ENCODE measurements around the gene SRGAP2C. TPM values are rescaled to one million over a fixed set of nuclear protein-coding genes. Genes with fewer than 3 reads are reported as not detected.
"Not testable (repeated sequence)": the region's sequence is repeated elsewhere in the genome, so short reads cannot be mapped to it uniquely, and the experiment has no call there.

Gene SRGAP2C
- polyA plus RNA-seq, 2 of the 4 experiments (the other 2 are of a cell fraction): 5.8 to 8.3 TPM

GRCh38 chr1:121349332-121349967, 164.7 kb downstream of the SRGAP2C start:
- H3K4me2 ChIP-seq; H3K4me1 ChIP-seq; ATAC-seq; FAIRE-seq; H3K27ac ChIP-seq; H3K9me3 ChIP-seq; H3K4me3 ChIP-seq; DNase-seq (ENCODE audit: low read depth in 1 of 2, low spot score in 1 of 2); CTCF ChIA-PET; POLR2A ChIA-PET: not testable (repeated sequence)
- 78% methylated on average over 1 of the region's 4 CpGs for WGBS (ENCODE audit: missing lambda C conversion rate)

- H3K9me3 ChIP-seq; H3K4me1 ChIP-seq; H3K4me3 ChIP-seq; H3K27ac ChIP-seq; DNase-seq (ENCODE audit: low read depth in 1 of 2, low spot score in 1 of 2); FAIRE-seq; CTCF ChIA-PET; H3K4me2 ChIP-seq; ATAC-seq; POLR2A ChIA-PET: not testable (repeated sequence)
- no CpG with 5 or more reads among the region's 5 CpGs for WGBS (ENCODE audit: missing lambda C conversion rate)
Measured at GRCh38 chr1:121355711-121356420, 171.1 kb downstream of the SRGAP2C start.

- FAIRE-seq; H3K4me3 ChIP-seq; H3K4me1 ChIP-seq; H3K4me2 ChIP-seq; CTCF ChIA-PET; ATAC-seq; H3K9me3 ChIP-seq; POLR2A ChIA-PET; DNase-seq (ENCODE audit: low read depth in 1 of 2, low spot score in 1 of 2); H3K27ac ChIP-seq: not testable (repeated sequence)
- 88% methylated on average over 1 of the region's 2 CpGs for WGBS (ENCODE audit: missing lambda C conversion rate)
Measured at GRCh38 chr1:121356819-121357218, 172.0 kb downstream of the SRGAP2C start.

- DNase-seq (ENCODE audit: low read depth in 1 of 2, low spot score in 1 of 2); FAIRE-seq; H3K9me3 ChIP-seq; POLR2A ChIA-PET; H3K27ac ChIP-seq; ATAC-seq; CTCF ChIA-PET; H3K4me1 ChIP-seq; H3K4me3 ChIP-seq; H3K4me2 ChIP-seq: not testable (repeated sequence)
- WGBS (ENCODE audit: missing lambda C conversion rate): no CpG with 5 or more reads among the region's 1 CpG
Measured at GRCh38 chr1:121360531-121360930, 175.8 kb downstream of the SRGAP2C start.

- H3K9me3 ChIP-seq; H3K4me2 ChIP-seq; DNase-seq (ENCODE audit: low read depth in 1 of 2, low spot score in 1 of 2); H3K27ac ChIP-seq; CTCF ChIA-PET; H3K4me1 ChIP-seq; FAIRE-seq; H3K4me3 ChIP-seq; POLR2A ChIA-PET: not testable (repeated sequence)
- ATAC-seq: peak; percentile 48 to 60; a peak in 4 of 6 replicates
- WGBS (ENCODE audit: missing lambda C conversion rate): 67% methylated on average over 2 of the region's 7 CpGs
Measured at GRCh38 chr1:121361451-121362233, 176.9 kb downstream of the SRGAP2C start.

GRCh38 chr1:121362234-121362883, 177.6 kb downstream of the SRGAP2C start:
- H3K9me3 ChIP-seq; FAIRE-seq; H3K4me2 ChIP-seq; DNase-seq (ENCODE audit: low read depth in 1 of 2, low spot score in 1 of 2); POLR2A ChIA-PET; CTCF ChIA-PET; H3K4me1 ChIP-seq; H3K4me3 ChIP-seq; H3K27ac ChIP-seq; ATAC-seq: not testable (repeated sequence)
- WGBS (ENCODE audit: missing lambda C conversion rate): 75% methylated on average over 3 of the region's 4 CpGs

GRCh38 chr1:121365316-121365715, 180.5 kb downstream of the SRGAP2C start:
- H3K27ac ChIP-seq; CTCF ChIA-PET; FAIRE-seq; ATAC-seq; POLR2A ChIA-PET; DNase-seq (ENCODE audit: low read depth in 1 of 2, low spot score in 1 of 2); H3K4me3 ChIP-seq; H3K4me1 ChIP-seq; H3K4me2 ChIP-seq; H3K9me3 ChIP-seq: not testable (repeated sequence)
- WGBS (ENCODE audit: missing lambda C conversion rate): 100% methylated on average over 2 of the region's 6 CpGs

GRCh38 chr1:121365723-121366122, 180.9 kb downstream of the SRGAP2C start:
- H3K27ac ChIP-seq; H3K9me3 ChIP-seq; ATAC-seq; H3K4me2 ChIP-seq; DNase-seq (ENCODE audit: low read depth in 1 of 2, low spot score in 1 of 2); H3K4me1 ChIP-seq; CTCF ChIA-PET; POLR2A ChIA-PET; FAIRE-seq; H3K4me3 ChIP-seq: not testable (repeated sequence)
- WGBS (ENCODE audit: missing lambda C conversion rate): 94% methylated on average over 3 of the region's 6 CpGs

GRCh38 chr1:121366171-121366570, 181.4 kb downstream of the SRGAP2C start:
- POLR2A ChIA-PET; FAIRE-seq; H3K4me3 ChIP-seq; H3K4me2 ChIP-seq; ATAC-seq; H3K9me3 ChIP-seq; DNase-seq (ENCODE audit: low read depth in 1 of 2, low spot score in 1 of 2); CTCF ChIA-PET; H3K4me1 ChIP-seq; H3K27ac ChIP-seq: not testable (repeated sequence)
- WGBS (ENCODE audit: missing lambda C conversion rate): no CpG with 5 or more reads among the region's 3 CpGs

- H3K9me3 ChIP-seq; DNase-seq (ENCODE audit: low read depth in 1 of 2, low spot score in 1 of 2); H3K27ac ChIP-seq; FAIRE-seq; CTCF ChIA-PET; POLR2A ChIA-PET; H3K4me1 ChIP-seq; H3K4me3 ChIP-seq; ATAC-seq; H3K4me2 ChIP-seq: not testable (repeated sequence)
- no CpG with 5 or more reads among the region's 5 CpGs for WGBS (ENCODE audit: missing lambda C conversion rate)
Measured at GRCh38 chr1:121368910-121369309, 184.1 kb downstream of the SRGAP2C start.

GRCh38 chr1:121369959-121370358, 185.2 kb downstream of the SRGAP2C start:
- H3K4me2 ChIP-seq; FAIRE-seq; DNase-seq (ENCODE audit: low read depth in 1 of 2, low spot score in 1 of 2); POLR2A ChIA-PET; H3K4me3 ChIP-seq; ATAC-seq; H3K9me3 ChIP-seq; H3K4me1 ChIP-seq; H3K27ac ChIP-seq; CTCF ChIA-PET: not testable (repeated sequence)
- 100% methylated on average over 1 of the region's 2 CpGs for WGBS (ENCODE audit: missing lambda C conversion rate)
